Measurements from ENCODE around the gene CLEC12A. TPM values are rescaled to one million over a fixed set of nuclear protein-coding genes. Genes with fewer than 3 reads are reported as not detected.

Gene CLEC12A
- total RNA-seq, 4 donors from 2014 or later: 2.4 to 12.9 (median 12.2) TPM; not detected in 1

DNA sequence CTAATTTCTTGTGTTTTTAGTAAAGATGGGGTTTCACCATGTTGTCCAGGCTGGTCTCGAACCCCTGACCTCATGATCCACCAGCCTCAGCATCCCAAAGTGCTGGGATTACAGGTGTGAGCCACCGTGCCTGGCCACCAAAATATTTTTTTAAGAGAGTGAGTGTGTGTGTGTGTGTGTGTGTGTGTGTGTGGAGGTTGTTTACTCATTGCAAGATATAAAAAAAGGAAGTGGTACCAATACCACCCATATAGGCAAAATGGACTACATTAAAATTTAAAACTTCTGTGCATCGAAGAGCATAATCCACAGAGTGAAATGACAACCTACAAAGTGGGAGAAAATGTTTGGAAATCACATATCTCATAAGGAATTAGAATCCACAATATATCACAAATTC lies 23.5 kb upstream of the CLEC12A start:
- TF ChIP-seq, protein P1, sequence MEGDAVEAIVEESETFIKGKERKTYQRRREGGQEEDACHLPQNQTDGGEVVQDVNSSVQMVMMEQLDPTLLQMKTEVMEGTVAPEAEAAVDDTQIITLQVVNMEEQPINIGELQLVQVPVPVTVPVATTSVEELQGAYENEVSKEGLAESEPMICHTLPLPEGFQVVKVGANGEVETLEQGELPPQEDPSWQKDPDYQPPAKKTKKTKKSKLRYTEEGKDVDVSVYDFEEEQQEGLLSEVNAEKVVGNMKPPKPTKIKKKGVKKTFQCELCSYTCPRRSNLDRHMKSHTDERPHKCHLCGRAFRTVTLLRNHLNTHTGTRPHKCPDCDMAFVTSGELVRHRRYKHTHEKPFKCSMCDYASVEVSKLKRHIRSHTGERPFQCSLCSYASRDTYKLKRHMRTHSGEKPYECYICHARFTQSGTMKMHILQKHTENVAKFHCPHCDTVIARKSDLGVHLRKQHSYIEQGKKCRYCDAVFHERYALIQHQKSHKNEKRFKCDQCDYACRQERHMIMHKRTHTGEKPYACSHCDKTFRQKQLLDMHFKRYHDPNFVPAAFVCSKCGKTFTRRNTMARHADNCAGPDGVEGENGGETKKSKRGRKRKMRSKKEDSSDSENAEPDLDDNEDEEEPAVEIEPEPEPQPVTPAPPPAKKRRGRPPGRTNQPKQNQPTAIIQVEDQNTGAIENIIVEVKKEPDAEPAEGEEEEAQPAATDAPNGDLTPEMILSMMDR (IDR thresholded peaks at IDR 0.05; ENCODE audit: low read depth): no peak

DNA sequence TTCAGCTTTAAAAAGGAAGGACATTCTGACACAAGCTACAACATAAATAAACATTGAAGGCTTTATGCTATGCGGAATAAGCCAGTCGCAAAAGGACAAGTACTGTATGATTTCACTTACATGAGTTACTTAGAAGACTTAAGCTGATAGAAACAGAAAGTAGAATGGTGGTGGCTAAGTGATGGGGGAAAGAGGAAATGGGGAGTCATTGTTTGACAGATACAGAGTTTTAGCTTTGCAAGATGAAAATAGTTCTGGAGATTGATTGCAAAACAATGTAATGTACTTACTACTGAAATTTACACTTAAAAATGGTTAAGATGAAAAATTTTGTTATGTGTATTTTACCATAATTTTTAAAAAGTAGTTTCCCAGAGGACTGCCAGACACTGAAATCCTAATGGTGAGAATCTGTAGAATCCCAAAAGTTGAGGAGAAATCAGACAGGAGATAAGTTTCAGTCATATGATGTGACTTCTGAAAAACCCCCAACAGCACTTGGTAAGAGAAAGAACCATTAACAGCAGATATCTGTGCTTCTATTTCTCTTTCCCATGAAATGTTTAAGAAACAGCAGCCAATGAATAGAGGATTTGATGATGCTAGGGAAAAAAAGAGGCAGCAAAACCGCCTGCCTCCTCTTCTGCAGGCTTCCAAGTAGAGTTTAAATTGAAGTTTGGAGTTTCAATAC lies 22.5 kb upstream of the CLEC12A start:
- TF ChIP-seq, protein P1 (IDR thresholded peaks at IDR 0.05; ENCODE audit: low read depth): no peak

DNA sequence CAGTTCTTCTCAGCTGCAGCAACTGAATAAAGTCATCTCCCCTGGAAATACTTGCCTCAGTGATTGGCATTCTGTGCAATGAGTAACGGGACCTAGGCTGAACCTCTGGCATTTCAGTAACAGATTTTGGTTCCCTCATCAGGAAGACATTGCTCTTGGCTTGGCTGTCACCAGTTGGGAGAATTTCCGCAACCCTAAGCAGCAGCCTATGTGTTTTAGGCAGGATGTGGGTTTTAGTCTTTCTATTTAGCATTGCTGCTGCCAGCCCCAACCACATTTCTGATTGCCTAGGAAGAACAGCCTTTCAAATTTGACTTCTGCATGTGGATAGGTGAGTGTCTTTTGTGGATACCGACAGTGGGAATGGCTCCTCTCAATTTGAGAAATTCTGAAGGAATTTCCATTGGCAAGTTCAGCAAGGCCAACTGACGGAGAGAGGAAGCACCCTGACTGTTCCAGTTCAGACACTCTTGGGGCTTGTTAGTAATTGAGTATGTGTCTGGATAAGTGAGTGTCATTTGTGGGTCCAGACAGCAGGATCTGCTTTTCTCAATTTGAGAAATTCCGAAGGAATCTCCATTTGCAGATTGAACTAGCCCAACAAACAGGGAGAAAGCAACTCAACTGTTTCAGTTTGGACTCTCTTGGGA lies 20.1 kb upstream of the CLEC12A start:
- TF ChIP-seq, protein P1 (IDR thresholded peaks at IDR 0.05; ENCODE audit: low read depth): no peak

DNA sequence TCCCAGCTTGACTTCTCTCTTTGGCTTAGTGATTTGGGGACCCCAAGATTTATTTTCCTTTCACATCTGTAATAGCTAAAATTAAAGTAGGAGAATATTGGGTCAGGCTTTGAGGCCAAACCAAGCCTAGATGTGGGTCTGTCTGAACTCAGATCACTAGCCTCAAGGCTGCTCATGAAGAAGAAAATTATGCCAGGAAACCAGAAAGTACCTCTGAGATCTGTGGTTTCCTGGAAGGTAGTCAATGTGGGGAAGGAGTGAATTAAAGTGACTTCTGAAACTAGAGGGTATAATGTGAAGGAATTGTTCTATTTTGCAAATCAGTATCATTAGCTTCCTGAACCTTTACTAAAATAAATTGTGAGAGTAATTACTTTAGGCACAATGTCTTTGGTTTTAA lies 13.4 kb upstream of the CLEC12A start:
- TF ChIP-seq, protein P1 (IDR thresholded peaks at IDR 0.05; ENCODE audit: low read depth): no peak

DNA sequence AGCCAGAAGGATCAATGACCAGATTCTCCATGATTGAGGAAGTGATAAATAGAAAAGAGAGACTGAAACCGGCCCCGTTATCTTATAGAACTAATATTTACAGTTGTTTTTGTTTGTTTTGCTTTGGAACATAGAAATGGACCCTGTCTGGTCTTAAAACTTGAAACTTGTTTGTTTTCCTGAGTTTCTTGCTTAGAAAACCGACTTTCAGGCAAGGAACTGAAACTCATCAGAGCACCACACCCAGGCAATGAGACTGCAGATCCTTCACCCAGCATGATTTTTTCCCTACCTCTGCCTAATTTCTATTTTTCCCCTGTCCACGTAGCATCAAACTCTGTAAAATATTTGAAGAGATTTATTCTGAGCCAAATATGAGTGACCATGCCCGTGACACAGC lies 10.6 kb upstream of the CLEC12A start:
- TF ChIP-seq, protein P1 (IDR thresholded peaks at IDR 0.05; ENCODE audit: low read depth): no peak

DNA sequence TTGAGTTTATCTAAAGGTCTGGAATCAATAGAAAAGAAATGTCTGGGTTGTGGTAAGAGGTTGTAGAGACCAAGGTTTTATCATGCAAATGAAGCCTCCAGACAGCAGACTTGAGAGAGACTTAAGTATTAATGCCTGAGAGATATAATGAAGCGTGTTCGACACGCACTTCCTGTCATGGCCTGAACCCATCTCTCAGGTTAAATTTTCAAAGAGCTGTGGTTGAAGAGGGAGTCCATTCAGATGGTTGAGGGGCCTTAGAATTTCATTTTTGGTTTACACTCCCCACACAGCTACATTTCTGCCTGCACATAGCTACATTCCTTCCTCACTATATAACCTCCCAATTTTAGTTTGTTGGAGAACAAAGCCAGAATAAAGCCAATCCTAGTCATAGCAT lies 10.1 kb upstream of the CLEC12A start:
- TF ChIP-seq, protein P1 (IDR thresholded peaks at IDR 0.05; ENCODE audit: low read depth): no peak

DNA sequence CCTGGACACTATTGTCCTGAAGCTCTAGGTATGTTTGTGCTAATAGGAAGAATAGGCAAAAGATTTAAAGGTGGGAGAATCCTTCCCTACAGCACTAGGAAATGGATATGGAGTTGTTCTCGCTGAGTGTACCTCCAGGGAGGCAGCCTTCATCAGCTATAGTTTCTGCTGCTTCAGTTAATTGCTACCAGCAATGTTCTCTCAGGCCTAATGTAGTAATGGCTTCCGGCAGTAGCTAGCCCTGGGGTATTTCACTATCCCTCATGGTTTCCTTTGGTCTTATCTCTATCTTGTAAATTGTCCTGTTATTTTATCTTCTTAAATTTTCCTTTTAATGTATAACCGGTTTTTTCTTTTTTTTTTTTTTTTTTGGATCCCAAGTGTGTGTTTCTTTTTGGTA lies 9.3 kb upstream of the CLEC12A start:
- TF ChIP-seq, protein P1 (IDR thresholded peaks at IDR 0.05; ENCODE audit: low read depth): no peak

Measured in subcutaneous adipose tissue (tissue), 4 donors.